Measurements from ENCODE around the gene ADK. TPM values are rescaled to one million over a fixed set of nuclear protein-coding genes. Genes with fewer than 3 reads are reported as not detected.
A peak's percentile ranks its signal among the peaks of the same experiment; 100 is the strongest.

Gene ADK
- total RNA-seq, 1 donor from 2014 or later, result 53.7 TPM

DNA sequence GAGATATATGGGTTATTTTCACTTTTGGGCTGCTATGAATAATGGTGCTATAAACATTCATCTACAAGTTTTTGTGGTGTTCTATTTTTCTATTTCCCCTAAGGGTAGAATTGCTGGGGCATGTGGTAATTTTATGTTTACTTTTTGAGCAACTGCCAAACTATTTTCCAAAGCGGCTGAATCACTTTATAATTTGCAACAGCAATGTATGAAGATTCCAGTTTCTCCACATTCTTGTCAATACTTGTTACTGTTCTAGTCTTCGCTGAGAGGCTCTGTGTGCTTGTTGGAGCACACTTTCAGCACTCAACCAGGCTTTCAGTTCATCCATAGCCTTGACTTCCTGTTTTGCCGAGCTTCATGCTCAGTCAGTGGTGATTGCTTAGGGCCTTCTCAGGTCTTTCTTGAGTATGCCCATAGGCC lies 39.0 kb downstream of the ADK start:
- DNase-seq (ENCODE audit: low read depth), result peak; percentile 99
- H3K4me3 ChIP-seq (ENCODE audit: low read depth, low read length), result no peak overlapping the region
- TF ChIP-seq, protein P1, sequence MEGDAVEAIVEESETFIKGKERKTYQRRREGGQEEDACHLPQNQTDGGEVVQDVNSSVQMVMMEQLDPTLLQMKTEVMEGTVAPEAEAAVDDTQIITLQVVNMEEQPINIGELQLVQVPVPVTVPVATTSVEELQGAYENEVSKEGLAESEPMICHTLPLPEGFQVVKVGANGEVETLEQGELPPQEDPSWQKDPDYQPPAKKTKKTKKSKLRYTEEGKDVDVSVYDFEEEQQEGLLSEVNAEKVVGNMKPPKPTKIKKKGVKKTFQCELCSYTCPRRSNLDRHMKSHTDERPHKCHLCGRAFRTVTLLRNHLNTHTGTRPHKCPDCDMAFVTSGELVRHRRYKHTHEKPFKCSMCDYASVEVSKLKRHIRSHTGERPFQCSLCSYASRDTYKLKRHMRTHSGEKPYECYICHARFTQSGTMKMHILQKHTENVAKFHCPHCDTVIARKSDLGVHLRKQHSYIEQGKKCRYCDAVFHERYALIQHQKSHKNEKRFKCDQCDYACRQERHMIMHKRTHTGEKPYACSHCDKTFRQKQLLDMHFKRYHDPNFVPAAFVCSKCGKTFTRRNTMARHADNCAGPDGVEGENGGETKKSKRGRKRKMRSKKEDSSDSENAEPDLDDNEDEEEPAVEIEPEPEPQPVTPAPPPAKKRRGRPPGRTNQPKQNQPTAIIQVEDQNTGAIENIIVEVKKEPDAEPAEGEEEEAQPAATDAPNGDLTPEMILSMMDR (IDR thresholded peaks at IDR 0.05; ENCODE audit: insufficient read depth, low read length, severe bottlenecking), result no peak
- H3K36me3 ChIP-seq (ENCODE audit: control insufficient read depth, insufficient read depth, low read length), result no peaks in the 10 kb centered on the region
- FAIRE-seq, result peak; percentile 99
- no peaks in the 10 kb centered on the region for H3K27me3 ChIP-seq (ENCODE audit: control insufficient read depth, insufficient read depth, low read length)

DNA sequence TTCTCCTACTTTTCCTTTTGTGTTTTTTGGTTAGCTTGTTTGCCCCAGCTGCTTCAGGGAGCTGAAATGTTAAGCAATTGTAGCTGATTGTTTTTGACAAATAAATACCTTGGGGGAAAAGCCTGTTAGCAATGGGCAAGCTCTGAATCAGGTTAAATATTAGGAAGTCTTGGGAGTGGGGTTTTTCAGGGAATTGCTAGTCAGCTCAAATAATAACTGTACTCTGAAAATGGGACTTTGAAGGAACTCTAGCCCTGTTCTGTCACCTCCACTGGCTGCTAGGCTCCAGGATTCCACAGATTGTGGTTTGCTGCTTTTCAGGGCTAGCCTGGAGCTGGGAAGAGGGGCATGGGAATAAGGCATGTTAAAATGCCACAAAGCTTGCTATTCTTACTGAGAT lies 39.5 kb downstream of the ADK start:
- FAIRE-seq, result no peak
- TF ChIP-seq, protein P1 (IDR thresholded peaks at IDR 0.05; ENCODE audit: insufficient read depth, low read length, severe bottlenecking), result no peak
- H3K36me3 ChIP-seq (ENCODE audit: control insufficient read depth, insufficient read depth, low read length), result no peaks in the 10 kb centered on the region
- H3K4me3 ChIP-seq (ENCODE audit: low read depth, low read length), result peak overlapping the region; percentile 1
- DNase-seq (ENCODE audit: low read depth), result no peak
- H3K27me3 ChIP-seq (ENCODE audit: control insufficient read depth, insufficient read depth, low read length), result no peaks in the 10 kb centered on the region

DNA sequence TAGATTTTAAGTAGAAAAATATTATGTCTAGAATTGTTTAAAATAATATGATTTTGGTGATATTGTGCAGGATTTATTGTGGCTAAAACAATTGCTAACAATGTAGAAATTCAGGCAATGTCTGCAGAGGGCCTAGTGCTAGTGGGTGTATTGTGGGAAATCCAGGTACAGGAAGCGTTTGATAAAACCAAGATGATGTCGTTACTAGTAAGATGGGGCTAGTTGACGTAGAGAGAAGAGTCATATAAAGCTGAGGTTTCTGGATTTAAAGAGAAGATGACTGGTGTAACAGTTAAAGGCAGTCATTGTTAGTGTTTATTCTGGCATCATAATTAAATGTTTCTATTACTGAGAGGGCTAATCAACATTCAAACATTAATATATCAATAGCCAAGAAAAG lies 43.5 kb downstream of the ADK start:
- no peak overlapping the region for H3K4me3 ChIP-seq (ENCODE audit: low read depth, low read length)
- DNase-seq (ENCODE audit: low read depth) (peak; percentile 65), FAIRE-seq (no peak)
- no peaks in the 10 kb centered on the region for H3K27me3 ChIP-seq (ENCODE audit: control insufficient read depth, insufficient read depth, low read length)
- no peaks in the 10 kb centered on the region for H3K36me3 ChIP-seq (ENCODE audit: control insufficient read depth, insufficient read depth, low read length)
- TF ChIP-seq, protein P1 (IDR thresholded peaks at IDR 0.05; ENCODE audit: insufficient read depth, low read length, severe bottlenecking), result no peak

DNA sequence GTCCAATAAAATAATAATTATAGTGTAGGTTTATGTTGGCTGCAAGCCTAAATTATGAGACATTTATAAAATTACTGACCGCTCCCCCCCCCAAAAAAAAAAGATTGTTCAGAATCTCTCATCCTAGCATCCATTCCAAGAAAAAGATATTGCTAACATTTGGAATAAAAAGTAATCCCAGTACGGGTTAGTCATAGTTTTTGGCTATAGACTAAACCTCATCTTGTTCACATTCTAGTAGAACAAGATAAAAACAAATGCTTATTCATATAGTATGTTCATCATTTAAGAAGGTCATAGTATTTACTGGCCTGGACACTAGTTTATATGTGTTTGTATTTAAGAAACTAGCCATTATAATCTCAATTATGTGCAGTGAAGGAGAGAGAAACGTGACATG lies 44.0 kb downstream of the ADK start:
- H3K27me3 ChIP-seq (ENCODE audit: control insufficient read depth, insufficient read depth, low read length), result no peaks in the 10 kb centered on the region
- FAIRE-seq, result no peak
- no peak for DNase-seq (ENCODE audit: low read depth)
- no peak overlapping the region for H3K4me3 ChIP-seq (ENCODE audit: low read depth, low read length)
- TF ChIP-seq, protein P1 (IDR thresholded peaks at IDR 0.05; ENCODE audit: insufficient read depth, low read length, severe bottlenecking), result no peak
- no peaks in the 10 kb centered on the region for H3K36me3 ChIP-seq (ENCODE audit: control insufficient read depth, insufficient read depth, low read length)

DNA sequence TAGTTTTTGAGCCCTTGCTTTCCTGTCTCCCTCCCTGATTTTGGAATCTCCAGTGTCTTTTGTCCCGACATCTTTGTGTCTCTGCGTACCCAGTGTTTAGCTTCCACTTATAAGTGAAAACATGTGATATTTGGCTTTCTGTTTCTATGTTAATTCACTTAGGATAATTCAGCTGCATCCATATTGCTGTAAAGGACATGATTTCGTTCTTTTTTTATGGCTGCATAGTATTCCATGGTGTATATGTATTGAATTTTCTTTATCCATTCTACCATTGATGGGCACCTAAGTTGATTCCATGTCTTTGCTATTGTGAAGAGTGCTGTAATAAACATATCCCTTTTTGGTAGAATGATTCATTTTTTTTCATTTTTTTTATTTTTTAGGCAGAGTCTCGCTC lies 48.3 kb downstream of the ADK start:
- FAIRE-seq, result no peak
- H3K36me3 ChIP-seq (ENCODE audit: control insufficient read depth, insufficient read depth, low read length), result no peaks in the 10 kb centered on the region
- no peaks in the 10 kb centered on the region for H3K27me3 ChIP-seq (ENCODE audit: control insufficient read depth, insufficient read depth, low read length)
- DNase-seq (ENCODE audit: low read depth), result no peak
- TF ChIP-seq, protein P1 (IDR thresholded peaks at IDR 0.05; ENCODE audit: insufficient read depth, low read length, severe bottlenecking), result no peak
- H3K4me3 ChIP-seq (ENCODE audit: low read depth, low read length), result no peak overlapping the region

DNA sequence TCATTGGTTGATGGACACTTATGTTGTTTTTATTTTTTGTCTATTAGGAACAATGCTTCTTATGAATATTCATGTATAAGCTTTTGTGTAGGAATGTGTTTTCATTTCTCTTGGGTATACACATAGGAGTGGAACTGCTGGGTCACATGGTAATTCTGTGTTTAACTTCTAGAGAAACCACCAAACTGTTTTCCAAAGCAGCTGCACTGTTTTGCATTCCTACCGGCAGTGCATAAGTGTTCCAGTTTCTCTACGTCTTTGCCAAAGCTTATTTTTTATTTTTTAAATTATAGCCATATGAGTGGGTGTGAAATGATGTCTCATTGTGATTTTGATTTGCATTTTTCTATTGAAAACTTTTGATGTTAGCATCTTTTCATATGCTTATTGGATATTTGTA lies 51.3 kb downstream of the ADK start:
- FAIRE-seq, result no peak
- no peaks in the 10 kb centered on the region for H3K36me3 ChIP-seq (ENCODE audit: control insufficient read depth, insufficient read depth, low read length)

More for the DNA sequence above, 51.3 kb downstream of the ADK start:
- DNase-seq (ENCODE audit: low read depth), result no peak
- Histone ChIP-seq H3K4me3 (ENCODE audit: low read depth, low read length) (no peak overlapping the region), H3K27me3 (ENCODE audit: control insufficient read depth, insufficient read depth, low read length) (no peaks in the 10 kb centered on the region)
- TF ChIP-seq, protein P1 (IDR thresholded peaks at IDR 0.05; ENCODE audit: insufficient read depth, low read length, severe bottlenecking), result no peak

Measured in bronchial epithelial cell (primary cell).